ENCODE data around the gene C1QTNF7.

GRCh38 chr4:15398732-15399131, 29.1 kb upstream of the C1QTNF7 start:
- TF ChIP-seq POLR2AphosphoS5 (IDR thresholded peaks at IDR 0.05; ENCODE audit: insufficient read depth in 1 of 2, low read depth in 1 of 2) (no peak), CTCF (IDR thresholded peaks at IDR 0.05) (no peak), POLR2A (IDR thresholded peaks at IDR 0.05) (no peak)

All from vagina (tissue), 2 donors.